Endothelial cell of umbilical vein (primary cell): Measurements from ENCODE around the gene C1orf159. TPM values are rescaled to one million over a fixed set of nuclear protein-coding genes. Genes with fewer than 3 reads are reported as not detected.

Source experiments
- BruUV-seq: library from RNA; stranded (reverse); fragments of 400-500 nt; replicated peaks from 2 replicates; lab custom pipeline; 2021; lab: Mats Ljungman, UMichigan
- CTCF ChIA-PET: fragments of 300-600, 350-600 bp; sonication (Branson Sonifier 250); formaldehyde crosslinking; loops from one replicate; lab custom pipeline; 2021; ENCODE audit warnings: antibody characterized with exemption, inconsistent platforms; lab: Charles Lee
- POLR2A ChIA-PET: fragments of 300-600, 350-600 bp; sonication (Branson Sonifier 250); formaldehyde crosslinking; loops from one replicate; lab custom pipeline; 2021; ENCODE audit warnings: antibody characterized with exemption, inconsistent platforms; lab: Charles Lee
- DNase-seq: peaks from one replicate; pipeline ENCODE4 v3.0.0-alpha.2; 2011; ENCODE audit warnings: low read depth, low spot score
- FAIRE-seq: peaks from 2 replicates; lab custom pipeline; 2011; peaks lifted over from hg19 to GRCh38; lab: Jason Lieb, UNC
- H2AFZ ChIP-seq: 2 replicates; pipeline ENCODE4 v1.6.0; 2012; ENCODE audit warnings: low read depth, low read length, control low read depth, inconsistent platforms
- H3K27ac ChIP-seq: 2 replicates; pipeline ENCODE4 v1.5.1; 2011; ENCODE audit warnings: low read depth, mild to moderate bottlenecking, control low read depth, low read length, moderate library complexity; ENCODE audit not compliant: insufficient read depth
- H3K27me3 ChIP-seq, 2 experiments: 2 replicates each; pipeline versions ENCODE4 v1.6.0 to v1.6.1; 2011; ENCODE audit warnings: low read length in 2 of 2, mixed read lengths in 1 of 2; ENCODE audit not compliant: control insufficient read depth in 2 of 2, insufficient read depth in 2 of 2
- H3K36me3 ChIP-seq, 2 experiments: 2 replicates in 1 of 2; 3 replicates in 1 of 2; pipeline ENCODE4 v1.5.1; 2011; ENCODE audit warnings: low read length in 2 of 2, mild to moderate bottlenecking in 1 of 2, moderate library complexity in 1 of 2; ENCODE audit not compliant: control insufficient read depth in 2 of 2, insufficient read depth in 2 of 2; ENCODE audit errors: extremely low read depth in 1 of 2
- H3K4me1 ChIP-seq: 3 replicates; pipeline ENCODE4 v1.5.1; 2011; ENCODE audit warnings: mild to moderate bottlenecking, low read length; ENCODE audit not compliant: control insufficient read depth, insufficient read depth; ENCODE audit errors: extremely low read depth
- H3K4me2 ChIP-seq: 2 replicates; pipeline ENCODE4 v1.6.1; 2011; ENCODE audit warnings: low read length, control low read depth, mixed read lengths; ENCODE audit not compliant: insufficient read depth
- H3K4me3 ChIP-seq, 3 experiments: fragments of 200-600 bp in 1 of 3; sonication (generic), shearing (Covaris generic) in 1 of 3; replicated peaks in 1 of 3; 2 replicates each; pipeline ENCODE4 v1.5.1; 2011 to 2016; ENCODE audit warnings: control low read depth in 3 of 3, low read length in 3 of 3, mild to moderate bottlenecking in 2 of 3, inconsistent platforms in 1 of 3, low read depth in 1 of 3, moderate library complexity in 1 of 3; ENCODE audit not compliant: insufficient read depth in 1 of 3
- H3K79me2 ChIP-seq: 2 replicates; pipeline ENCODE4 v1.6.0; 2012; ENCODE audit warnings: low read length, inconsistent platforms; ENCODE audit not compliant: control insufficient read depth, insufficient read depth
- H3K9ac ChIP-seq: replicated peaks from 2 replicates; pipeline ENCODE3; 2011; ENCODE audit warnings: low read length, control low read depth; ENCODE audit not compliant: insufficient read depth; ENCODE audit errors: extremely low read depth
- H3K9me1 ChIP-seq: replicated peaks from 3 replicates; pipeline ENCODE4 v1.6.0; 2011; ENCODE audit warnings: mild to moderate bottlenecking, low read length; ENCODE audit not compliant: control insufficient read depth, insufficient read depth; ENCODE audit errors: extremely low read depth
- H3K9me3 ChIP-seq: replicated peaks from 2 replicates; pipeline ENCODE4 v1.5.1; 2012; ENCODE audit warnings: low read length, inconsistent platforms; ENCODE audit not compliant: control insufficient read depth, insufficient read depth
- H4K20me1 ChIP-seq: replicated peaks from 2 replicates; pipeline ENCODE3; 2011; ENCODE audit warnings: mild to moderate bottlenecking, low read length; ENCODE audit not compliant: control insufficient read depth, insufficient read depth; ENCODE audit errors: extremely low read depth
- CTCF ChIP-seq, 2 donors: IDR thresholded peaks; 1 replicate in 1 of 2; 2 replicates in 1 of 2; pipeline ENCODE4 v1.5.1; 2011; ENCODE audit warnings: low read length in 2 of 2, mild to moderate bottlenecking in 2 of 2, moderate library complexity in 2 of 2, control low read depth in 1 of 2, inconsistent platforms in 1 of 2, low read depth in 1 of 2; ENCODE audit not compliant: insufficient read depth in 1 of 2; ENCODE audit errors: extremely low read depth in 1 of 2
- EZH2 ChIP-seq: IDR thresholded peaks from 2 replicates; pipeline ENCODE4 v1.6.1; 2012; ENCODE audit warnings: borderline replicate concordance, low read depth, mild to moderate bottlenecking, moderate library complexity, low read length, inconsistent platforms; ENCODE audit not compliant: severe bottlenecking
- FOS ChIP-seq: IDR thresholded peaks from 2 replicates; pipeline ENCODE4 v1.6.1; 2011; ENCODE audit warnings: mild to moderate bottlenecking, low read length, moderate library complexity, borderline replicate concordance; ENCODE audit not compliant: insufficient read depth
- GATA2 ChIP-seq: IDR thresholded peaks from 2 replicates; pipeline ENCODE4 v1.7.0; 2011; ENCODE audit warnings: low read depth, mild to moderate bottlenecking, moderate library complexity, mixed read lengths, low read length; ENCODE audit not compliant: insufficient read length, insufficient read depth
- JUN ChIP-seq: IDR thresholded peaks from 2 replicates; pipeline ENCODE4 v1.6.1; 2011; ENCODE audit warnings: borderline replicate concordance, low read depth; ENCODE audit not compliant: insufficient read length, insufficient read depth
- MAX ChIP-seq: IDR thresholded peaks from 2 replicates; pipeline ENCODE4 v1.6.1; 2011; ENCODE audit not compliant: insufficient read depth, insufficient read length
- MYC ChIP-seq: IDR thresholded peaks from one replicate; pipeline ENCODE4 v1.6.1; 2011; ENCODE audit warnings: mild to moderate bottlenecking, low read depth, low read length
- POLR2A ChIP-seq: IDR thresholded peaks from 2 replicates; pipeline ENCODE4 v1.6.1; 2012; ENCODE audit warnings: low read depth, mild to moderate bottlenecking, control low read depth, low read length
- POLR2AphosphoS5 ChIP-seq: IDR thresholded peaks from 2 replicates; pipeline ENCODE4 v1.6.1; 2012; ENCODE audit warnings: low read depth, mild to moderate bottlenecking, control low read depth, low read length, moderate library complexity; ENCODE audit not compliant: insufficient read depth
- dilution Hi-C: fragments of 300-500 bp; cut with MboI; formaldehyde crosslinking; loops from one replicate; pipeline ENCODE4 v1.15.0; 2019; ENCODE audit warnings: low sequenced_read_pairs; ENCODE audit not compliant: extremely low pct_ligation_motif_present
- intact Hi-C: fragments of 100-400 bp; cut with micrococcal nuclease; formaldehyde crosslinking; loops from one replicate; pipeline ENCODE4 v1.10.0; 2022
- polyA plus RNA-seq, 4 experiments: library from polyadenylated mRNA; depleted of rRNA in 3 of 4; stranded (reverse) in 3 of 4; unstranded in 1 of 4; fragments of >200 nt; gene quantifications; 2 replicates each; pipeline versions ENCODE4 v1.2.1 to v1.2.3, GENCODE V29; 2011 to 2012; ENCODE audit warnings: missing spikeins in 1 of 4
- total RNA-seq: library from RNA; stranded (reverse); gene quantifications from 2 replicates; pipeline ENCODE4 v1.2.3, GENCODE V29; 2021

Gene C1orf159
- total and polyA plus RNA-seq, 2 donors (not counting 3 experiments of a cell fraction or from before 2014, with no cell fraction given): 16.1 to 20.1 TPM

GRCh38 chr1:1085171-1085841 lies 30.6 kb downstream of the C1orf159 start:
- Histone ChIP-seq H2AFZ (no peak overlapping the region), H4K20me1 (no peaks in the 10 kb centered on the region), H3K9ac (no peak overlapping the region), H3K9me3 (no peaks in the 10 kb centered on the region), H3K4me2 (no peak overlapping the region), H3K4me3 (no peak overlapping the region), H3K36me3 (no peaks in the 10 kb centered on the region), H3K27ac (no peak overlapping the region), H3K9me1 (no peaks in the 10 kb centered on the region), H3K79me2 (no peaks in the 10 kb centered on the region), H3K4me1 (no peaks in the 10 kb centered on the region), H3K27me3 (no peaks in the 10 kb centered on the region)
- TF ChIP-seq EZH2 (no peak), JUN (no peak), FOS (no peak), POLR2A (no peak), CTCF (IDR thresholded peaks at IDR 0.05; ENCODE audit: extremely low read depth in 1 of 2, insufficient read depth in 1 of 2, low read depth in 1 of 2, low read length in 2 of 2) (no peak), MYC (no peak), POLR2AphosphoS5 (no peak), MAX (no peak), GATA2 (no peak)
- dilution Hi-C loops (no loop called here), intact Hi-C loops (no loop called here)
- FAIRE-seq (no peak), DNase-seq (no peak)
- ChIA-PET CTCF (no interaction called here), POLR2A (no interaction called here)
- BruUV-seq: no TSS peak
